GM10266 (cell line): ENCODE results near the gene RFC4.
A peak's percentile ranks its signal among the peaks of the same experiment; 100 is the strongest.
"Not testable (repeated sequence)": the region's sequence is repeated elsewhere in the genome, so short reads cannot be mapped to it uniquely, and the experiment has no call there.

Experiments used
- DNase-seq: peaks from one replicate; pipeline ENCODE4 v3.0.0; 2012; ENCODE audit errors: extremely low spot score
- CTCF ChIP-seq: IDR thresholded peaks from 2 replicates; pipeline ENCODE4 v1.5.1; 2012; ENCODE audit warnings: mild to moderate bottlenecking, low read depth; ENCODE audit not compliant: control insufficient read depth, insufficient read depth; ENCODE audit errors: missing control alignments

The RFC4 gene

DNA sequence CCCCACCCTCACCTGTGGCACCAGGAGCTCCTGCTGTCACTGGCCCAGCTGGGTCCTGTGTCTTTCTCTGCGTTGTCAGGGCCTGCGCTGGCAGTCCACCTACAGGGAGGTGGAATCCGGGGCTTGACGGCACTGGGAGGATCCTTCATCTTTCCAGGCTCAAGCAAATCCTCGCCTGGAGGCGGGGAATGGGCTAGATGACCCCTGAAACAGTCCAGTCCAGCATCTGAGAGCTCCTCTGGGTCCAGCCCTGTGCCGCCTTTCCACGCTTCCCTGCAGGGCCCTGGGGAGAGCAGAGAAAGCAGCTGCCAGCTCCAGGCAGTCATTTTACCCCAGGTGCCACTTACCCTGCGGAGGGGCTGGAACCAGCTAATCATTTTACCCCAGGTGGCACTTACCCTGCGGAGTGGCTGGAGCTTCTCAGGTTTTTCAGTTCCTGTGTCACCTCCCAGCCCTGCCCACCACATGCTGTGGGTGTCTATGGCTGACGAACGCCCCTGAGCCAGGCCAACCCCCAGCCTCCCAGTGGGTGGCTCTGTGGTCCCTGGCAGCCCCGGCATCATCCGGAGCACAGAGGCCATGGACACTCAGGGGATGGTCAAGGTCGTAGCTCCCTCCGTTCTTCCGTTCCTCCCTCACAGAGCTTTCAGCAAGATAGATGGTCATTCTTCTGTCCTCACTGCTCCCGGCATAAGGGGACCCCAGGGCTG is 18.3 kb upstream of the RFC4 start:
- no peak for DNase-seq

GRCh38 chr3:186823386-186823785 is 17.1 kb upstream of the RFC4 start:
- TF ChIP-seq CTCF, result no peak

More for the DNA sequence above, 18.3 kb upstream of the RFC4 start:
- TF ChIP-seq CTCF, result no peak

GRCh38 chr3:186822388-186822759 is 16.1 kb upstream of the RFC4 start:
- not testable (repeated sequence) for DNase-seq

More at GRCh38 chr3:186823386-186823785, 17.1 kb upstream of the RFC4 start:
- DNase-seq, result no peak

GRCh38 chr3:186821429-186822387 is 15.4 kb upstream of the RFC4 start:
- DNase-seq, result peak; percentile 72

GRCh38 chr3:186818956-186819355 is 12.7 kb upstream of the RFC4 start:
- DNase-seq, result no peak
- TF ChIP-seq CTCF, result no peak

More at GRCh38 chr3:186821429-186822387, 15.4 kb upstream of the RFC4 start:
- TF ChIP-seq CTCF, result peak; percentile 70

GRCh38 chr3:186818516-186818915 is 12.2 kb upstream of the RFC4 start:
- no peak for TF ChIP-seq CTCF

DNA sequence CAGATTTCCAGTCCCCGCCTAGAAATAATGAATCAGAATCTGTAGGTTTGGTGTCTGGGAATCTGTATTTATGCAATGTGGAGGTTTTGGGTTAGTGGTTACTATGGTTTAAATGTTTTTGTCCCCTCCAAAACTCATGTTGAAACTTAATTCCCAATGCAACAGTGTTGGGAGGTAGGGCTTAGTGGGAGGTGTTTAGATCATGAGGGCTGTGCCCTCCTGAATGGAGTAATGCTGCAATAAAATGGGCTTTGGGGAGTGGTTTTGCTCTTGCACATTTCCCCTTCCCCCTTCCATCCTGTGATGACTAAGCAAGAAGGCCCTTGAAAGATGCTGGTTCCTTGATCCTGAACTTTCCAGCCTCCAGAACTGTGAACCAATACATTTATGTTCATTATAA is 9.2 kb upstream of the RFC4 start:
- DNase-seq, result no peak
- no peak for TF ChIP-seq CTCF

More at GRCh38 chr3:186818516-186818915, 12.2 kb upstream of the RFC4 start:
- DNase-seq, result no peak
